ENCODE data around the gene STARD10. TPM values are rescaled to one million over a fixed set of nuclear protein-coding genes. Genes with fewer than 3 reads are reported as not detected.

STARD10 gene
- total and polyA plus RNA-seq, 9 donors = 36.8 to 56.1 (median 45.8) TPM

- intact Hi-C loops (cut with DNase I) = no loop called here
- Histone ChIP-seq H3K27ac (no peak overlapping the region), H3K9me3 (no peaks in the 10 kb centered on the region), H3K36me3 (no peaks in the 10 kb centered on the region), H3K4me3 (no peak overlapping the region), H3K4me1 (ENCODE audit: insufficient read depth) (peaks cover 29% of the 10 kb centered on the region), H3K27me3 (no peaks in the 10 kb centered on the region)
- no peak for DNase-seq
- TF ChIP-seq CTCF (IDR thresholded peaks at IDR 0.05) (no peak), POLR2A (IDR thresholded peaks at IDR 0.05) (no peak), EP300 (IDR thresholded peaks at IDR 0.05) (no peak)
- WGBS, 3 donors = 80 to 90% (median 86%) methylated on average over 9 of the region's 9 CpGs
Observed at GRCh38 chr11:72718101-72718501, 75.7 kb downstream of the STARD10 start.

- Histone ChIP-seq H3K27ac (no peak overlapping the region), H3K27me3 (no peaks in the 10 kb centered on the region), H3K9me3 (no peaks in the 10 kb centered on the region), H3K4me3 (no peak overlapping the region), H3K4me1 (ENCODE audit: insufficient read depth) (peaks cover 26% of the 10 kb centered on the region), H3K36me3 (no peaks in the 10 kb centered on the region)
- intact Hi-C loops (cut with DNase I) = no loop called here
- WGBS, 3 donors = 80 to 85% (median 83%) methylated on average over 12 to 14 of the region's 14 CpGs
- TF ChIP-seq POLR2A (IDR thresholded peaks at IDR 0.05) = no peak
- no peak for TF ChIP-seq EP300 (IDR thresholded peaks at IDR 0.05)
- TF ChIP-seq CTCF (IDR thresholded peaks at IDR 0.05) = no peak
- no peak for DNase-seq
Observed at GRCh38 chr11:72716788-72717435, 76.9 kb downstream of the STARD10 start.

- Histone ChIP-seq H3K36me3 (no peaks in the 10 kb centered on the region), H3K27ac (no peak overlapping the region), H3K4me1 (ENCODE audit: insufficient read depth) (peaks cover 26% of the 10 kb centered on the region), H3K9me3 (no peaks in the 10 kb centered on the region), H3K27me3 (no peaks in the 10 kb centered on the region), H3K4me3 (no peak overlapping the region)
- no peak for DNase-seq
- intact Hi-C loops (cut with DNase I) = no loop called here
- WGBS, 3 donors = 50 to 60% (median 53%) methylated on average over 7 of the region's 7 CpGs
- TF ChIP-seq CTCF (IDR thresholded peaks at IDR 0.05) = no peak
- TF ChIP-seq POLR2A (IDR thresholded peaks at IDR 0.05) = no peak
- TF ChIP-seq EP300 (IDR thresholded peaks at IDR 0.05) = no peak
Observed at GRCh38 chr11:72716290-72716689, 77.6 kb downstream of the STARD10 start.

GRCh38 chr11:72712841-72713240, 81.0 kb downstream of the STARD10 start:
- H3K4me1 ChIP-seq (ENCODE audit: insufficient read depth) = peaks cover 4% of the 10 kb centered on the region
- no peak for DNase-seq
- intact Hi-C loops (cut with DNase I) = no loop called here
- WGBS, 3 donors = 67 to 72% (median 68%) methylated on average over 10 of the region's 10 CpGs
- H3K4me3 ChIP-seq = no peak overlapping the region
- no peak for TF ChIP-seq EP300 (IDR thresholded peaks at IDR 0.05)
- no peak for TF ChIP-seq CTCF (IDR thresholded peaks at IDR 0.05)
- no peak for TF ChIP-seq POLR2A (IDR thresholded peaks at IDR 0.05)
- H3K27me3 ChIP-seq = no peaks in the 10 kb centered on the region
- H3K9me3 ChIP-seq = no peaks in the 10 kb centered on the region
- no peak overlapping the region for H3K27ac ChIP-seq
- no peaks in the 10 kb centered on the region for H3K36me3 ChIP-seq
